ENCODE measurements around the gene PGP.

The PGP gene

GRCh38 chr16:2173366-2173765 lies 41.3 kb downstream of the PGP start:
- intact Hi-C loops (cut with DNase I): no loop called here
- no peak for DNase-seq

GRCh38 chr16:2172688-2173335 lies 41.8 kb downstream of the PGP start:
- no peak for DNase-seq
- intact Hi-C loops (cut with DNase I): no loop called here

- no peak for DNase-seq
- intact Hi-C loops (cut with DNase I): no loop called here
Measured at GRCh38 chr16:2171601-2172178, 43.0 kb downstream of the PGP start.

DNA sequence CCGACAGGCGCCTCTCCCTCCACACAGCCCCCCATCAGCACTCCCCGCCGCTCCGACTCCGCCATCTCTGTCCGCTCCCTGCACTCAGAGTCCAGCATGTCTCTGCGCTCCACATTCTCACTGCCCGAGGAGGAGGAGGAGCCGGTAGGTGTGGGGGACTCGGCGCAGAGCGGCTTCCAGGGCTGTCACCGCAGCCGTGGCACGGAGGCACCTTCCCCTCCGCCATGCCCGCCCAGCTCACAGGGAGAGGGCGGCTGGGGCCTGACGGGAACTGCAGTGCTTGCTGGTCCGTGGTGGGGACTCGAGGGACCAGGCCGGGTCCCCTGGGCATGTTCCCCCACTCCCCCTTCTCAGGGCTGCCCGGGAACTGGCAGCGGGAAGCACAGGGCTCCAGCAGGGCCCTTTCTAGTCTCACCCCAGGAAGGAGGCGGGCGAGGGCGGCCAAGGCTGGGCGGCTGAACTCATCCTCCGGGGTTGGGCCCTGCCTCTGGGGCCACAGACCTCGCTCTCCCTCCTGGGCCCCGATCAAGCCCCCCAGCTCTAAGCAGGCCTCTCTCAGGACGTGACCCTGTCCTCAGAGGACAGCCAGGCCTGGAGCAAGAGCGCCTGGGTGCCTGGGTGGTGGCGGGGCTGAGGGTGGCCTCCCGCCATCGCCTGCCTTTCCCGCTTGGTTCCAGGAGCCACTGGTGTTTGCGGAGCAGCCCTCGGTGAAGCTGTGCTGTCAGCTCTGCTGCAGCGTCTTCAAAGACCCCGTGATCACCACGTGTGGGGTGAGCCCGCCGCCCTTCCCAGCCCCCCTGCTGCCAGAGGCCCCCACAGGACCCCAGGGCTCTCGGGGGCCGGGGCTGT lies 43.8 kb downstream of the PGP start:
- DNase-seq: no peak
- intact Hi-C loops (cut with DNase I): no loop called here

DNA sequence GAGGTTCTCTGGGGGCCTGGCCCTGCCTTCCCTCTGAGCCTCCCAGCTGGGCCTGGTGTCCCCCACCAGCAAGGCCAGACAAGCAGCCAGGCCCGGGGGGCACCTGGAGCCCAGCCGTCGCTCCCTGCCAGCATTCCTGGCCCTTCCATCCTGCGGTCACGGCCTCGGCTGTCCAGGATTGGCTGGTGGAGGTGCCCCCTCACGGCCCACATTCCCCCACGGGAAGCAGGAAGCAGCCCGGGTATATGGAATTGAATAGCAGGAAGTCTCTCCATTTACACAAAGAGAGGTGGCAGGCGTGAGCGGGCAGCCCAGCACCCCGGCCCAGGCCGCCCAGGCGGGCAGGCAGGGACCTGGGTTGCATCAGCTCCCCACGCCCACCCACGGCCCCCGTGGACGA lies 44.6 kb downstream of the PGP start:
- no peak for DNase-seq
- intact Hi-C loops (cut with DNase I): no loop called here

GRCh38 chr16:2167068-2167638 lies 47.5 kb downstream of the PGP start:
- no peak for DNase-seq
- intact Hi-C loops (cut with DNase I): no loop called here

DNA sequence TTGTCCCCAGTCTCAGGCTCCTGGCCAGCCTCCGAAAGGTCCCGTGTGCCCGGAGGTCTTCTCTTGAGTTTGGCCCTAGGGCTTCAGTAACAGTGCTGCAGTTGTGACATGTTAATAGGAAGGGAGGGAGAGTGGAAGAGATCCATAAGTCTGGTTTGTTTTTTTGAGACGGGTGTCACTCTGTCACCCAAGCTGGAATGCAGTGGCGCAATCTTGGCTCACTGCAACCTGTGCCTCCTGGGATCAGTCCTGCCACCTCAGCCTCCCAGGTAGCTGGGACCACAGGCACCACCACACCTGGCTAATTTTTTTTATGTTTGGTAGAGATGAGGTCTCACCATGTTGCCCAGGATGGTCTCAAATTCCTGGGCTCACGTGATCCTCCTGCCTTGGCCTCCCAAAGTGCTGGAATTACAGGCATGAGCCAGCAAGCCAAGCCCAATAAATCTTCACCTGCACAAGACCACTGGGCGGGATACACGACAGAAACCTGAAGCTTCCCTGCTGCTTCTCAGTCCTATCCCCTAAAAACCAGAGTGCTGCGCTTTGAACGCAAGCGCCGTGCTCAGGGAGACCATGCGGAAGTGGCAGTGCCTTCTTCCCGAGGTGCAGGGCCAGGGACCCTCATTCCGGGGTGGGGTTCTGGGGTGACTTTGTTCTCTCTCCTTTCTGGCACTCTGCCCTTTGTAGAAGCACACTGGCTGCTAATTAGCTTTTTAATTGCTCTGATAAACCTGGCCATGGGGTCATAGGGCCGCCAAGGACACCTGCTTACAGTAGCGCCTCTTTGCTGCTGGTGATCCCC lies 48.2 kb downstream of the PGP start:
- DNase-seq: no peak
- intact Hi-C loops (cut with DNase I): no loop called here

- no peak for DNase-seq
- intact Hi-C loops (cut with DNase I): no loop called here
Measured at GRCh38 chr16:2165861-2166260, 48.8 kb downstream of the PGP start.

DNA sequence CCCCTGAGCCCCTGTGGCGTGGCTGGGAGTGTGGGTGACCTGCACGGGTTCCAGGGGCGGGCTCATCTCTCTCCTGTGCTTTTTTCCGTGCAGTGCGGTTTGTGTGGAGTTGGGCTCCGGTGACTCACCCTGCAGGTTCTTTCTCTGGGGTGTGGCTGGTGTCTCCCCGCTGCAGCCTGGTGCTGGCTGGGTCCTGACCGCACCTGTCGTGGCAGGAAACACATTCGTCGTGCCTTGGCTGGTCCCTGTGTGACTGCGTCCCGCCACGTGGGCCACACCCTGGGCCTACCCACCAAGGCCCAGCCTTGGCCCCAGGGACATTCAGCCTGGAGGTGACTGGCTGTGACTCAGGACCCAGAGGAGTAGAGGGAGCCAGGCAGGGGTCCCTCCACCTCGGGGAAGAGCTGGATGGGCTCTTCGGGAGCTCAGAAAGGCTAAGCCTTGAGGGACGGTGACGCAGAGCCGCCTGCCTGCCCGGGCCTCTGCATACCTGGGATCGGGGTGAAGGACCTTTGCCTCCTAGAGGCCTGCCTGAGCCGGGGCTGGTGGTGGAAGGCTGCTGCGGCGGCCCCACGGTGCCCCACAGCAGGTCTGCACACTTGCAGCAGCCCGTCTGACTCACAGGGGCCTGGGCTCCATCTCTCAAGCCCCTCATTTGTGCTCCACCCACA lies 51.3 kb downstream of the PGP start:
- DNase-seq: peak in 1 of 10 donors; percentile 75

DNA sequence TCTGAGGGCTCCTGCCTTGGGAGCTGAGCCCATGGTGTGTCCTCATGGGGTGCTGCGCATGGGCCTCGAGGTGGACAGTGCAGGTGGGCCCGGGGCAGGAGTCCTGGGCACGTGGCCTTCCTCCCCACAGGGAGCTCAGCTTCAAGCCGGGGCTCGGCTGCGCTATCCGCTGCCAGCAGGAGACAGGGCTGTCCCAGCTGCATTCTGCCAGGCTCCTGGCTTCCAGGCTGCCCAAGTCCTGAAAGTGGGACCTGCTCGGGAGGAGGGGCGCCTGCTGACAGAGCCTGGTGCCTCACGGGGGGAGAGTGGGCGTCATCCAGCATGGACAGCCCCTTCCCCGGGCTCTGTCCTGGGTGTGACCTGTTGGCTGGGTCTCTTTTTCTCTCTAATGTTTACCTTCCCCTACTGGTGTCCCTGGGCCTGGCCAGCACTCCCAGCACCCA lies 51.9 kb downstream of the PGP start:
- intact Hi-C loops (cut with DNase I): no loop called here
- DNase-seq: peak in 1 of 10 donors; percentile 74

More for the DNA sequence above, 51.3 kb downstream of the PGP start:
- intact Hi-C loops (cut with DNase I): no loop called here

GRCh38 chr16:2161911-2162310 lies 52.7 kb downstream of the PGP start:
- intact Hi-C loops (cut with DNase I): no loop called here
- DNase-seq: no peak

All from posterior cingulate gyrus (tissue), 11 donors.